Endodermal cell (in vitro differentiated cells): ENCODE data around the gene ZNF429. TPM values are rescaled to one million over a fixed set of nuclear protein-coding genes. Genes with fewer than 3 reads are reported as not detected.
"Not testable (repeated sequence)": the region's sequence is repeated elsewhere in the genome, so short reads cannot be mapped to it uniquely, and the experiment has no call there.

Experiments used
- DNase-seq: peaks from one replicate; pipeline ENCODE4 v3.0.0-alpha.2; 2017
- H3K27ac ChIP-seq: 2 replicates; pipeline ENCODE4 v1.5.1; 2013; ENCODE audit warnings: mild to moderate bottlenecking, low read depth, low read length, moderate library complexity
- H3K27me3 ChIP-seq: 2 replicates; pipeline ENCODE4 v1.6.1; 2013; ENCODE audit warnings: mild to moderate bottlenecking, low read length, moderate library complexity; ENCODE audit not compliant: insufficient read depth, control insufficient read depth, poor library complexity, severe bottlenecking
- H3K36me3 ChIP-seq: 2 replicates; pipeline ENCODE4 v1.7.0; 2013; ENCODE audit warnings: mild to moderate bottlenecking, low read length, moderate library complexity; ENCODE audit not compliant: control insufficient read depth, insufficient read depth
- H3K4me1 ChIP-seq: one replicate; pipeline ENCODE4 v1.7.0; 2013; ENCODE audit warnings: low read length; ENCODE audit not compliant: control insufficient read depth, insufficient read depth
- H3K4me3 ChIP-seq: 2 replicates; pipeline ENCODE4 v1.5.1; 2013; ENCODE audit warnings: mild to moderate bottlenecking, low read length, moderate library complexity
- H3K9ac ChIP-seq: 2 replicates; pipeline ENCODE4 v1.6.1; 2013; ENCODE audit warnings: mild to moderate bottlenecking, low read length, moderate library complexity; ENCODE audit not compliant: poor library complexity, severe bottlenecking; ENCODE audit errors: extremely low read depth
- H3K9me3 ChIP-seq: 2 replicates; pipeline ENCODE4 v1.6.1; 2013; ENCODE audit warnings: mild to moderate bottlenecking, low read length, moderate library complexity; ENCODE audit not compliant: control insufficient read depth
- H3K27ac Mint-ChIP-seq: 2 replicates; pipeline ENCODE4 v1.8.0; 2020; ENCODE audit warnings: mixed read lengths
- H3K27me3 Mint-ChIP-seq: 2 replicates; pipeline ENCODE4 v1.8.0; 2021; ENCODE audit warnings: mild to moderate bottlenecking, mixed read lengths; ENCODE audit not compliant: insufficient read depth
- H3K36me3 Mint-ChIP-seq: 2 replicates; pipeline ENCODE4 v1.8.0; 2020; ENCODE audit warnings: low read depth, mixed read lengths
- H3K4me1 Mint-ChIP-seq: 2 replicates; pipeline ENCODE4 v1.8.0; 2020; ENCODE audit warnings: mixed read lengths
- H3K4me3 Mint-ChIP-seq: 2 replicates; pipeline ENCODE4 v1.8.0; 2020; ENCODE audit warnings: mild to moderate bottlenecking, moderate library complexity, mixed read lengths
- H3K9me3 Mint-ChIP-seq: 2 replicates; pipeline ENCODE4 v1.8.0; 2020; ENCODE audit warnings: mild to moderate bottlenecking, mixed read lengths
- WGBS, 2 experiments: methylation state at CpG; one replicate each; pipeline versions ENCODE4 v1.1.5 to v1.1.7; 2013; ENCODE audit warnings: missing lambda C conversion rate in 2 of 2, mixed read lengths in 1 of 2; ENCODE audit not compliant: insufficient coverage in 1 of 2, insufficient read length in 1 of 2; 5-methylcytosine and 5-hydroxymethylcytosine counted together
- total RNA-seq, 2 donors: library from RNA; stranded (reverse); fragmentation: NEBNext Ultra II Directional in 1 of 2; extraction: Animal tissue kit (Norgen Biotek cat#: 25700) in 1 of 2; gene quantifications; 2 replicates in 1 of 2; 3 replicates in 1 of 2; pipeline ENCODE4 v1.2.1, GENCODE V29; 2021
- TF ChIP-seq, protein P1 (sequence below): fragments of 200-600 bp; sonication (generic); conservative IDR thresholded peaks from 2 replicates; pipeline ENCODE4 v1.5.0; 2021; ENCODE audit warnings: antibody characterized with exemption, mild to moderate bottlenecking

ZNF429 gene
- total RNA-seq, 2 donors from 2014 or later, result 14.3 to 23.2 TPM

DNA sequence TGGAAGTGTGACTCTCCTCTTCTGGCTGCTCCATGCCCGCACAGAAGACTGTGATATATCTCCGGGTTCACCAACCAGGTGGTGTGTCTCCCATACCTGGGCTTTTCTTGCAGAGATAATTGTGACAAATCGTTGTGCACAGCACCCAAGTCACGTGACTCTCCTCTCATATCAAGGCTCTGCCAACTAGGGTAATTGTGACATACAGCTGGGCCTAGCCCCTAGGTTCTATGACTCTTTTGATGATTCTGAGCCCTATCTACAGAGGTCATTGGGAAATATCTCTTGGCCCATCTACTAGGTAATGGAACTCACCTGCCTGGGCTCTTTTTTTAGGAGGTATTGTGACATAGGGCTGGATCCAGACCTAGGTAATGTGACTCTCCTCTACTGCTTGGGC is 89.8 kb downstream of the ZNF429 start:
- H3K4me3 ChIP-seq, result no peak overlapping the region
- H3K9me3 ChIP-seq, result peaks cover 8% of the 10 kb centered on the region
- 54 to 65% methylated on average over 4 of the region's 4 CpGs for WGBS, 2 experiments
- Mint-ChIP-seq H3K27me3 (no peaks in the 10 kb centered on the region), H3K36me3 (no peaks in the 10 kb centered on the region), H3K9me3 (peaks cover 80% of the 10 kb centered on the region), H3K4me3 (no peak overlapping the region), H3K4me1 (no peaks in the 10 kb centered on the region), H3K27ac (no peak overlapping the region)
- H3K9ac ChIP-seq, result no peak overlapping the region
- TF ChIP-seq, protein P1, sequence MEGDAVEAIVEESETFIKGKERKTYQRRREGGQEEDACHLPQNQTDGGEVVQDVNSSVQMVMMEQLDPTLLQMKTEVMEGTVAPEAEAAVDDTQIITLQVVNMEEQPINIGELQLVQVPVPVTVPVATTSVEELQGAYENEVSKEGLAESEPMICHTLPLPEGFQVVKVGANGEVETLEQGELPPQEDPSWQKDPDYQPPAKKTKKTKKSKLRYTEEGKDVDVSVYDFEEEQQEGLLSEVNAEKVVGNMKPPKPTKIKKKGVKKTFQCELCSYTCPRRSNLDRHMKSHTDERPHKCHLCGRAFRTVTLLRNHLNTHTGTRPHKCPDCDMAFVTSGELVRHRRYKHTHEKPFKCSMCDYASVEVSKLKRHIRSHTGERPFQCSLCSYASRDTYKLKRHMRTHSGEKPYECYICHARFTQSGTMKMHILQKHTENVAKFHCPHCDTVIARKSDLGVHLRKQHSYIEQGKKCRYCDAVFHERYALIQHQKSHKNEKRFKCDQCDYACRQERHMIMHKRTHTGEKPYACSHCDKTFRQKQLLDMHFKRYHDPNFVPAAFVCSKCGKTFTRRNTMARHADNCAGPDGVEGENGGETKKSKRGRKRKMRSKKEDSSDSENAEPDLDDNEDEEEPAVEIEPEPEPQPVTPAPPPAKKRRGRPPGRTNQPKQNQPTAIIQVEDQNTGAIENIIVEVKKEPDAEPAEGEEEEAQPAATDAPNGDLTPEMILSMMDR, result no peak
- H3K27ac ChIP-seq, result no peak overlapping the region
- no peak for DNase-seq
- no peaks in the 10 kb centered on the region for H3K27me3 ChIP-seq
- no peaks in the 10 kb centered on the region for H3K4me1 ChIP-seq
- H3K36me3 ChIP-seq, result no peaks in the 10 kb centered on the region

DNA sequence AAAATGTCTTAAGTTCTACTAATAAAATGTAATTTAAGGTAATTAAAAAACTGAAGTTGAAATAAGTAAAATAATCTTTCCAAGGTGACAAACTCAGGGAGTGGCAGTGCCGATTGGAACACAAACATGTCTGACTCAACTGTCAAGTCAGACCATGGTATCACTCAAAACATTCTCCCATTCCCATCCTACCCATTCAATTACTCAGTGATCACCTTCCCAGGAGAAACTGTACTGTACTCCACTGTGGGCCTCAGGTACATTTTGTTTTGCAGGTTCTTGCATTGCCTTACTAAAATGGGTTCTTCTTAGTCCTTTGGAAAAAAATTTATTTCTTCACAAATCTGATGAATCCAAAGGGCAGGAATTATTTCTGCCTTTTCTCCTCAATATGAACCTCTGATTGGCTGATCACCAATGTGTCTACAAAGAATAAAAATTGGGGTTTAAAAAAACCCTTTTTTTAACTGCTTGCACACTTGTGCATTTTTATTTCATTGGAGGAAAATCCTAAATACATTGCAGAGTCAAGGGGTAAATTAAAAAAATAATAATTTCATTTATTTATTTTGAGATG is 96.8 kb downstream of the ZNF429 start:
- Mint-ChIP-seq H3K27me3 (peaks cover 3% of the 10 kb centered on the region), H3K27ac (no peak overlapping the region), H3K9me3 (peaks cover 65% of the 10 kb centered on the region), H3K36me3 (no peaks in the 10 kb centered on the region), H3K4me3 (no peak overlapping the region), H3K4me1 (peaks cover 2% of the 10 kb centered on the region)
- Histone ChIP-seq H3K27me3 (no peaks in the 10 kb centered on the region), H3K27ac (no peak overlapping the region), H3K36me3 (no peaks in the 10 kb centered on the region), H3K9me3 (peaks cover 36% of the 10 kb centered on the region), H3K4me3 (no peak overlapping the region), H3K9ac (no peak overlapping the region), H3K4me1 (no peaks in the 10 kb centered on the region)
- TF ChIP-seq, protein P1, result no peak
- WGBS, 2 experiments, result 100% methylated on average over 1 of the region's 1 CpG; no CpG with 5 or more reads in 1 of the 2 experiments
- no peak for DNase-seq

DNA sequence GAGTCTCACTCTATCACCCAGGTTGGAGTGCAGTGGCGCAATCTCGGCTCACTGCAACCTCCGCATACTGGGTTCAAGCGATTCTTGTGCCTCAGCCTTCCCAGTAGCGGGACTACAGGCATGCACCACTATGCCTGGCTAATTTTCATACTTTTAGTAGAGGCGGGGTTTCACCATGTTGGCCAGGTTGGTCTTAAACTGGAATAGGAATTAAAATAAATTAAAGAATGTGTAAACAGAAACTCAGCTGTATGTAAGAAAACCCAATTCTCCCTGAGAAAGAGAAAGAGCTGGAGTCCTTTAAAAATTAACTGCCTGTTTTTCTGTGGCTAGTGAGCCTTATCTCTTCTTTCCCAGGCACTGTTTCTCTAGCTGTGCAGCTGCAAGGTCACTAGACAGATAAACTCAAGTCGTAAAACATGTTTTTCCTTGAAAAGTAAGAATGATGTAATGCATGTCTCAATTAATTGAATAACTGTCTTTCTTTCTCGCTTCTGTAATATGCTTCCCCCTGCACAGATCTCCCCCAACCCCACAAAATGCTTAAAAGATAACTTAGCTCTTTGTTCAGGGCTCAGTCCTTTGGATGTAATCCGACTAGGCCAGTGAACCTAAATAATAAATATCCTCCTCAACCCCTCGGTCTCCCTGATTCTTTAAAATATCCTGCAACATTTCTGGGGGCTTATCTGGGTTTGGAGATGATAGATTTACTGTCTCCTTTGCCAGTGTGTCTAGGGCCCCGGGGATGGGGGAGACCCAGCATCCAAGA is 97.4 kb downstream of the ZNF429 start:
- not testable (repeated sequence) for H3K27ac ChIP-seq

More for the DNA sequence above, 97.4 kb downstream of the ZNF429 start:
- H3K27me3 Mint-ChIP-seq, H3K27ac Mint-ChIP-seq, H3K36me3 Mint-ChIP-seq, H3K4me1 Mint-ChIP-seq, H3K27me3 ChIP-seq, H3K4me3 ChIP-seq, H3K9ac ChIP-seq, H3K4me3 Mint-ChIP-seq, H3K36me3 ChIP-seq, H3K4me1 ChIP-seq, DNase-seq: not testable (repeated sequence)
- H3K9me3 ChIP-seq, result peaks cover 36% of the 10 kb centered on the region
- WGBS, 2 experiments, result 80 to 84% methylated on average over 7 to 11 of the region's 11 CpGs
- H3K9me3 Mint-ChIP-seq, result peaks cover 64% of the 10 kb centered on the region
